GM23248 (cell line): ENCODE results near the gene ABCF2.

Experiments used
- EZH2 ChIP-seq: fragments of 200-600 bp; sonication (generic); IDR thresholded peaks from 2 replicates; pipeline ENCODE4 v1.6.1; 2018; ENCODE audit warnings: antibody characterized with exemption, mild to moderate bottlenecking; ENCODE audit not compliant: insufficient read depth, poor library complexity, severe bottlenecking
- EZH2phosphoT487 ChIP-seq: fragments of 200-600 bp; sonication (generic); IDR thresholded peaks from 2 replicates; pipeline ENCODE4 v1.6.1; 2018; ENCODE audit warnings: antibody characterized with exemption, moderate library complexity, mild to moderate bottlenecking, low read depth; ENCODE audit not compliant: insufficient read depth

- no peak for TF ChIP-seq EZH2phosphoT487
- no peak for TF ChIP-seq EZH2
Observed at GRCh38 chr7:151251328-151251688, 24.3 kb upstream of the ABCF2 start.
